Activated T-cell treated with anti-CD3 and anti-CD28 coated beads for 24 hours (primary cell): ENCODE measurements around the gene KCNJ6.
"Not testable (repeated sequence)": the region's sequence is repeated elsewhere in the genome, so short reads cannot be mapped to it uniquely, and the experiment has no call there.

Experiments
- DNase-seq: peaks from one replicate; pipeline ENCODE4 v3.0.0-alpha.2; 2020; ENCODE audit warnings: low read depth

Gene KCNJ6

DNA sequence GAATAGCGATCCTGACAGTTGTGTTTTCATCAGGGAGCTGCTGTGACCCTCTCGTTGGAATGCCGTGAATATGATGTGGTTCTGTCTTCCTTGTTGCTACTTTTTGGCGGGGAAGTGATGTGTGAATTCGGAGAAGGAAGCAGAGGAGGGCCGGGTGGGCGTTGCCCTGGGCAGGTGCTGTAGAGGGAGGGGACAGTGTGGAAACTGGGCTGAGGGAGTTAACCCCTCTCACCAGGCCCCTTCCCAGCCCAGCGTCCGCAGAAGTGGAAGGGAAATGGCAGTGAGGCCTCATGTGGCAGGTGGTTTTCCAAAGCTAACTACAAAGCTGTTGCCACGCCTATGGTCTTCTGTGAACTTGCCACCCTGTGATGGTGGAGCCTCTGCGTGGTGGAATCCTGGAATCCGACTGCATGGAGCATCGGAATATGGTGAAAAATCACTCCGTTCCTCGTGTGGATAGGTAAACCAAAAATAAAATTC, 321.7 kb downstream of the KCNJ6 start:
- no peak for DNase-seq

DNA sequence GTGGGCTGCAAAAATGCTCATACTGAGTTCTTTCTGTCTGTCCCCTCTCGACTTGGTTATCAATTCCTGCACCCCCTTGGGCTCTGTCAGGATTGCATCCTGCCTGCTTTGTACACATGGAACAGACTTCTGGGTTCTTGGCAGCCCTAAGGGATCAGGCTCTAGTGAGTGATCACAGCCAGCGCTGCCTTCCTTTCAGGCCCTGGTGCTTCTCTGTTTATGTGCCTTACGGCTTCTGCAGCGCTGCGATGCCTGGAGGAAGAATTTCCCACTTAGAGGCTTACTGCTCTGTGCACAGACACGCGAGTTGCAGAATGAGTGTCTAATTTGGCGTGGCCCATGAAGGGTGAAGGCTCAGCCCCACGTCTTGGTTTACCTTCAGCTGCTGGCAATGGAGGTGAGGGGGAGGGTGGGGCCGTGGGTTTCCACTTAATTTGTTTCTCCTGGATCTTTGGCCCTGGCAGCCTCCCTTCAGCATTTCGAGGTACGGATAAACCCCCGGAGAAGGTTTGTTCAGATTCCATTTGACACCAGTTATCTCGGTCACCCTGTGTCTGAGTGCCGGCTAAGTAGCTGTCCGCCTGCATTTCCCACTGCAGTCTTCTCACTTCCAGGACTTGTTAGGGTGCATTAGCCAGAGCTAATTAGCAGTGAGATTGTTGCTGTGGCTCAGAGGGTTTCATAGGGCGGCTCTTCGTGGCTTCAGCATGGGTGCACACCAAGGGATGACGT, 322.4 kb downstream of the KCNJ6 start:
- DNase-seq, result no peak

DNA sequence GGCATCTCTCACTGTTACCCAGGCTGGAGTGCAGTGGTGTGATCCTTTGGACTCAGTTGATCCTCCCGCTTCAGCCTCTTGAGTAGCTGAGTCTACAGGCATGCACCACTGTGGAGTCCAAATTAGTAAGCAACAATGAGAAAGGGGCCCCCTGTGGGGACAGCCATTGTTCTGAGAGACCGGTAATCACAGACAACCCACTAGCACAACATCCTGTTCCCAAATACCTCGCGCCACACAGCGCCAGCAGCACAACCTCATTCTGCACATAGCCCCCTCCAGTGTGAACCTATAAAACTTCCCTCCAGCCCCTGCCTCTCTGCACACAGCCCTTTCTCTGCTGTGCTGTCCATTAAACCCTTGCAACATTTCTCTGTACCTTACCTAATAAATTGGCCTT, 323.2 kb downstream of the KCNJ6 start:
- DNase-seq, result no peak

DNA sequence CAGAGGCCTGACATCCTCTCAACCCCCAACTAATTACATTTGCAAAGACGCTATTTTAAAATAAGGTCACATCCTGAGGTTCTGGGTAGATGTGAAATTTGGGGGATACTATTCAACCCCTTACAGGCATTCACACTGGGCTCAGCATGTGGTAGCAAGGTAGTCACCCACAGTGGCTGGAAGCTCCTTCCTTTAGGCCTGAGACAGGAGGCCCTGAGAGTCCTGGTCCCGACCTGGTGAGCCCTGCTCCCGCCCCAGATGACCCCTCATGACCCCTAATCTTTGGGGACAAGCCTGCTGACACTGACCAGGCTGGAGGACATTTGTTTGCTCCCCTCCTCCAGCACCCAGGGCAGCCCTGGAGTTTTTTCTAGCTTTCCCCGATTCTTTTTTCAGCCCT, 323.8 kb downstream of the KCNJ6 start:
- DNase-seq, result no peak

DNA sequence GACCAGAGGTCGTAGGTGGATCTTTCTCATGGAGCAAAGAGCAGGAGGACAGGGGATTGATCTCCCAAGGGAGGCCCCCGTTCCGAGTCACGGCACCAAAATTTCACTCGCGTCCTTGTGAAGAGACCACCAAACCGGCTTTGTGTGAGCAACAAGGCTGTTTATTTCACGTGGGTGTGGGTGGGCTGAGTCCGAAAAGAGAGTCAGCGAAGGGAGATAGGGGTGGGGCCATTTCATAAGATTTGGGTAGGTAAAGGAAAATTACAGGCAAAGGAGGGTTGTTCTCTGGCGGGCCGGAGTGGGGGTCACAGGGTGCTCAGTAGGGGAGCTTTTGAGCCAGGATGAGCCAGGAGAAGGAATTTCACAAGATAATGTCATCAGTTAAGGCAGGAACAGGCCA, 324.3 kb downstream of the KCNJ6 start:
- DNase-seq, result not testable (repeated sequence)

DNA sequence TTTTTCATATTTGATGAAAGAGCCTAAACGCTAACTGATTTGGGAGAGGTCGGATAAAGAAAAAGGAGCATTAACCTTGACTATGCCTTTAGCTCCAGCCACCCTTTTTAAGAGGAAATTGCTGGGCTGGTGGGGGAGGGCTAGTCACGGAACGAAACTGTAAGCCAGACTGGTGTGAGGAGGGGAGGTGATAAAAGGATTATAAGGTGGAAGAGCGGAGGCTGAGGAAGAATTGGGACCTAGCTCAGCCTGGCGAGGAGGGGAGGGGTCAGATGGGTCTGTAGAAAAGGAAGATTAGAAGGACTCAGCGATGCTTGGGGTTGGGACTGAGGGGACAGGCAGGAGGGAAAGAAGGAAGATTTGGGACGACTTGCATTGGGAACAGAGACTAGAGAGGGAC, 325.4 kb downstream of the KCNJ6 start:
- DNase-seq, result not testable (repeated sequence)

DNA sequence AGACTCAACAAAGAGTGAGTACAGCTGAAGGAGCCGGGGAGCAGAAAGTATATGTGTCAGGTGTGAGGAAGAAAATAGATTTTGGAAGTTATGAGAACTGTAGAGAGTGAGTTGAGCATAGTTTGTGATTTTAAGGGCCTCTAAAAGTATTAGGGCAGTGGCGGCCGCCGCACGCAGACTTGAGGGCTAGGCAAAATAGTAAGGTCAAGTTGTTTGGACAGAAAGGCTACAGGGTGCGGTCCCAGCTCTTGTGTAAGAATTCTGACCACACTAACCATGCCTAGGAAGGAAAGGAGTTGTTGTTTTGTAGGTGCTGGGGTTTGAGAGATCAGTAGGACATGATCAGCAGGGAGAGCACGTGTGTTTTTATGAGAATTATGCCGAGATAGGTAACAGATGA, 327.6 kb downstream of the KCNJ6 start:
- DNase-seq, result not testable (repeated sequence)

DNA sequence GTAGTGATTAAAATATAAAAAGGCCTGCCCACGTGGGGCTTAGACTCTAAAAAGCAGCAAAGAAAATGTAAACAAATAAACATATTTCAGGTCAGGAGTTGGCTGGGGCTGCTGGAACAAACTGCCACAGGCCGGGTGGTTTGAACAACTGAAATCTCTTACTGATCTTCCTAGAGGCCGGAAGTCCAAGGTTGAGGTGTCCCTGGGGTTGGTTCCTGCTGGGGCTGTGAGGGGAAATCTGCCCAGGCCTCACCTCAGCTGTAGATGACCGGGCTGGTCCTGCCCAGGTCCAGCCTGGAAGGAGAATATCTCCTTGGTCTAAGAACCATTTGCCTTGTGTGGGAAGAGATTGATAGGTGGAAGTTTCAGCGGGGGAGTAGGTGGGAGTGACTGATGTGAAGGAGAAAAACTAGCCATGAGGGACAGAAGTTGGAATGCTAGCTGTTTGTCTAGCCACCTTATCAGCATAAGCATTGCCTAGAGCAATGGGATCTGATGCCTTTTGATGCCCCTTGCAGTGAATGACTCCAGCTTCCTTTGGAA, 328.6 kb downstream of the KCNJ6 start:
- DNase-seq, result no peak

DNA sequence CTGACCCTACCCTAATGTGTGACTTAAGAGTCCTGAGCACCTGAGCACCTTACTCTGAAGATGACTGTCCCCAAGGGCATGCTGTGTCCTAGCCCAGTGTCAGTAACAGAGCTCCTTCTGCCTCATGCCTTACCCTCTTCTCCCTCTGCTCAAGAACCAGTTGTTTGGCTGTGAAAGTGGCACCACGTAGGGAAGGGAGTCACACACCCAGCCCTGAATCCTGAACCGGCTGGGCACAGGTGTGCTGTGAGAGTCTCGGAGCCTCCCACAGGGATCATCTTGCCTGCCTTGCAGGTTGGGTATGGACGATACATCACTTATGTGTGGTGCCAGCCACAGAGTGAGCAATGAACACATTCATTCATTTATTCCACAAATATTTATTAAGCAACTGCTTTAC, 329.1 kb downstream of the KCNJ6 start:
- DNase-seq, result no peak

DNA sequence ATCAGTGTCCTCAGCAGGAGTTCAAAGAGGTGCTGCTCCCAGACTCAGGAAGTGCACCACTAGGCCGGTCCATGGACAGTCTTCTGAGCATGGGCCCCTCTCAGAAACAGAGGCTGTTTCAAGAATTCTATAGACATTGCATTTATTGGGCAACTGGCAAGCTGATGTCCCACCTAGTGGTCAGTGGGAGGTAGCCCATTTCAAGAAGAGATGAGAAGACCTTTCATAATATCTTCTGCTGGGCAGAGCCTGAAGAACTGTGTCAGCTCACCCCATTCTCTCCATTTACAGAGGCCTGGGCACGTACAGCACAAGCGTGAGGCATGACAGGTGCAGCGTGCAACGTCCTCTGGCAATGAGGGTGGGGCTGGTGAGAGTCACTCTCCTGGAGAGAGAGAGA, 333.7 kb downstream of the KCNJ6 start:
- no peak for DNase-seq

DNA sequence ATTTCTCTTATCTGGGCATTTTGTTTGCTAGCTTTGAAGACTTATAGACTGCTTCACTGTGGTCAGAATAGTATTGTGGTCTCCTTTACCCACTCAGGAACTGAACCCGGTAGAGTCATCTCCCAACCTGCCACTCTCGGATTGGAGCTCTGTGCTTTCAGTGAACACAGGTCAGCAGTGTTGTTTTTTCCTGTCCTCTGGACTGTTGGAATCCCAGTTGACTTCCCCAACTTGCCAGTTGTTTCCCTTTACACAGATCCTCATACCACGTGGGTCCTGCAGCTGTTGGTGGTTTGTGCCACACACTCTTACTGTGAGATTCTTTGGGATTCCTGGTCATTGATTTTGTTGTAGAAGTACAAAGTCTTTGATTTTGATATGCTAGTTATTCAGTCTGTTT, 335.6 kb downstream of the KCNJ6 start:
- DNase-seq, result no peak

DNA sequence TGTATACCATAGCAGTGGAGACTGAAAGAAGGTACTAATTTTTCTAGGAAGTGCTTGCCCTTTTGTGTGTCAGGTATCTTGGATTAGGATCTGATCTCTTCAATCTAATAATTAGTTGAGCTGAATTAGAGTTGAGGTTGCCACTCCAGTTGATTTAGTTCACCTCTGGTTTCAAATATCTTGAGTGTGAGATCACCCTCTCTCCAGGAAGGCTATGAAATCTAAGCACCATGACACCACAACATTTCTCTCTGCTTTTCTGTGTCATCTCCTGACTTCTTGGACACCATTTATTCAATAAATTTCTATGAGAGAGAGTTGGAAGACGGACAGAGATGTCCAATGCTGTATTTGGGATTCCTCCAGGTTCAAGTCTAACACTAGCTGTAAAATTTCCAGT, 336.9 kb downstream of the KCNJ6 start:
- DNase-seq, result no peak

DNA sequence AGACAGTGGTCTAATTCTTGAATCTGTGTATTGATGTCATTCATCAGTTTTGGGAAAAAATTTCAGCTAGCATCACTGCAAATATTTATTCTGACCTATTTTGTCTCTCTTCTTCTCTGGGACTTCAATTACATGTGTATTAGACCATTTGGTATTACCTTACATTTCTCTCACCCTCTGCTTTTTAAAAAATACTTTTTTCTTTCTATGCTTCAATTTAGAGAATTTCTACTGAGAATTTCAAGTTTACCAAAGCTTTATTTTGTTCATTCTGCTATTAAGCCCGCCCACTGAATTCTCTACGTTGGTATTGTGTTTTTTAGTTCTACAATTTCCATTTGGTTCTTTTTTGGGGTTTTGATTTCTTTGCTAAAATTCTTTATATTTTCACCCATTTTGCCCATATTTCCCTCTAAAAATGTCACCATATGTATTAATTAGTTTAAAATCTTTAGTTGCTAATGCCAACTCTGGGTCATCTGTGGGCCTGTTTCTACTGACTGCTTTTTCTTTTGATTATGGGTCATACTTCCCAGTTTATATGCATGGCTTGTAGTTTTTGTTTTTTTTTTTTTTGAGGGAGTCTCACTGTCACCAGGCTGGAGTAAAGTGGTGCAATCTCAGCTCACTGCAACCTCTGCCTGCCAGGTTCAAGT, 337.7 kb downstream of the KCNJ6 start:
- no peak for DNase-seq

DNA sequence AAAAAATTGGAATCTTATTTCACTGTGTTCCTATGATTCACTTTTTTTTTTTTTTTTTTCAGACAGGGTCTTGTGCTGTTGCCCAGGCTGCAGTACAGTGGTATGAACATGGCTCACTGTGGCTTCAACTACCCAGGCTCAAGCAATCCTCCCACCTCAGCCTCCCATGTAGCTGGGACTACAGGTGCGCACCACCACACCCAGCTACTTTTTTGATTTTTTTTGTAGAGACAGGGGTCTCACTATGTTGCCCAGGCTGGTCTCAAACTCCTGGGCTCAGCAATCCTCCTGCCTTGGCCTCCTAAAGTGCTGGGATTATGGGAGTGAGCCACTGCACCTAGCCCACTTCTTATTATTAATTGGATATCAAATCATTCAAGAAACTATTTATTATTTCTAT, 339.3 kb downstream of the KCNJ6 start:
- not testable (repeated sequence) for DNase-seq

DNA sequence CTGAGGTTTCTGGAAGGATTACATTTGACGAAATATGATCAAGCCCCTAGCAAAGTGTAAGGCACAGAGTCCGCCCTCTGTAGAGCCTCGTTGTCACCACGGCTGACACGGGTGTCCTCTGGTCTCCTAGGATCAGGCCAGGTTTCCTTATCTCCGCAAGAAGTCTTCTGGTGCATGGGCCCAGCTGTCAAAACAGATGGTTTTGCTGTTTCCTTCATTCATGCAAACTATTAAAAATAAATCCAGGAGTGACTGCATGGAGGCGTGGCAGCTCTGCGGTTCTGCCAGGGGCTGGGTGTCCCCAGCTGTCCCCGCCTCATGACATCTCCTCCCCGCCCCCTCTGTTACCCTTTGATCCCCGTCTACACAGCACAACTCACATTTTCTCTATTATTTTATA, 340.7 kb downstream of the KCNJ6 start:
- DNase-seq, result no peak

DNA sequence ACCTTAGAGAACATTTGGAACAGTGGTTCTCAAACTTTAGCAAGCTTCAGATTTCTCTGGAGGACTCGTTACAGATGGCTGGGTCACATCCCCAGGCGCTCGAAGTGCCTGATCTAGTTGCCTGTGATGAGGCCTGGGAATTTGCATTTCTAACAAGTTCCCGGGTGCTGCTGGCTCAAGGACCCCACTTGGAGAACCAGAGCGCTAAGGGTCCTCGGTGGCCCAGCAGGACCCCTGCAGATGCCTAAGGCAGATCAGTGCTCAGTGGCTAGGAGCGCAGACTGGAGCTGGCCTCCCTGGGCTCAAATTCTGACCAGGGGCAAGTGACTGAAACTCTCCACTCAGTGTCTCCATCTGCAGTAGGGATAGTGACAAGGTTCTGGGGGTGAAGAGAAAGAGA, 341.5 kb downstream of the KCNJ6 start:
- no peak for DNase-seq

DNA sequence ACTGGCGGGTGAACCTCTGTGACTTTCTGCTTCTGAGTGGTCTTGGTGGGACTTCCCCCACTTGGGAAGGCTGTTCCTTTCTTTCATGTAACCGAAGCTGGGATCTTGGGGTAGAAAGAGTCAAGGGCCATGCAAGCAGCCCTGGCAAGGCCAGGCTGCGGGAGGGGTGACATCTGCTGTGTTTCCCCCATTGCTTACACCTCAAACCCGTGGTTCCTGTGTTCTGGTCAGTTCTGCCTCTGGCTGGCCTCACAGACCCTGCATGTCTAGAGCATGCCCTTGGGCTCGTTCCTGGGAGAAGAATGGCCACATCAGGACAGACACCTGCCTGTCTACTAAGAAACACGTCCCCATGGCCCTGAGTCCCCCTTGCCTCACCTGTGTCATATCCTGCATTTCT, 341.9 kb downstream of the KCNJ6 start:
- DNase-seq, result no peak

DNA sequence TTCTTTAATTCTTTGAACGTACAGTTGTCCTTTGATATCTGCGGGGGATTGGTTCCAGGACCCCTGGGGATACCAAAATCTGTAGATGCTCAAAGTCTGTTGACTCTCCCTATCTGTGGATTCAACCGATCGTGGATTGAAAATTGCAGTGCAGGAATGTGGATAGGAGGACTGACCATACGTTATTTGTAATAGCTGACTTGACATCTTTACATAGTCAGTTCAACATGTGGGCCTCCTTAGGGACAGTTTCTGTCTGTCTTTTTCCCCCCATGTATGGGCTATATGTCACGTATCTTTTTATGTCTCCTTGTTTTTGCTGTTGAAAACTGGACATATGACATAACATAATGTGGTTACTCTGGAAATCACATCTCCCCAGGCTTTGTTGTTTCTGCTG, 344.8 kb downstream of the KCNJ6 start:
- no peak for DNase-seq

DNA sequence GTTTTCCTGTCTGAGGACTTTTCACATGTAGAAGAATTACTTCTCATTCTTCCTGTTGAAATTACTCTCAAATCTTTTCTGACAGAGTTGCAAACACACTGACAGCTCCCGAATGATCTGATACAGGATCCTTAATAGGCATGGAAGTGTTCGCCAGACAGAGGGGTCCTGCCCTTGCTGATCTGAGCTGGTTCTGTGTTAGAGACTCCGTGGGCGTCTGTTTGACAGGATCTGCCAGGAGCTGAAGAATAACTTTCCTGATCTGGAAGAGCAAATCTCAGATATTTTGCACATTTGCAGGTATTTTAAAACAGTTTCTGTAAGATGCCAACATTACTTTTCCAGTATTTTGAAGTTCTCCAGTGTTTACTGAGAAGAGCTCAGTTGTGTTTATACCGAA, 347.3 kb downstream of the KCNJ6 start:
- DNase-seq, result no peak

DNA sequence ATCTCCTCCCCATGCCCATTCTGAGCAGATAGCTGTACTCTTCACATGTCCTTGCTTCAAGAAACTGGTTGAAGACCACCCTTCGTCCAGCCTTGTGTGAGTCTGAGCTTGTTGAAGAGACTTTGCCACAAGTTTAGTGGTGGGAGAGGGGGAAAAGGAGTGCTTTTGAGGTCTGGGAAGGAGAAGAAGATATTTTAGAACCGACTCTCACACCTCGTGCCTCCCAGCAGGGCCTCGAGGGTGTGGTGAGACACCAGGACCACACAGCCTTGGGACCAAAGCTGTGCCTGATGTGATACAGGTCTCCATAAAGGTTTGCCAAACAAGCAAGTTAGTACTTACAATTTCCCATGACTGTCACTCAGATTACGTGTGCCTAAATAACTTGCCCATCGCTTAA, 347.8 kb downstream of the KCNJ6 start:
- no peak for DNase-seq

DNA sequence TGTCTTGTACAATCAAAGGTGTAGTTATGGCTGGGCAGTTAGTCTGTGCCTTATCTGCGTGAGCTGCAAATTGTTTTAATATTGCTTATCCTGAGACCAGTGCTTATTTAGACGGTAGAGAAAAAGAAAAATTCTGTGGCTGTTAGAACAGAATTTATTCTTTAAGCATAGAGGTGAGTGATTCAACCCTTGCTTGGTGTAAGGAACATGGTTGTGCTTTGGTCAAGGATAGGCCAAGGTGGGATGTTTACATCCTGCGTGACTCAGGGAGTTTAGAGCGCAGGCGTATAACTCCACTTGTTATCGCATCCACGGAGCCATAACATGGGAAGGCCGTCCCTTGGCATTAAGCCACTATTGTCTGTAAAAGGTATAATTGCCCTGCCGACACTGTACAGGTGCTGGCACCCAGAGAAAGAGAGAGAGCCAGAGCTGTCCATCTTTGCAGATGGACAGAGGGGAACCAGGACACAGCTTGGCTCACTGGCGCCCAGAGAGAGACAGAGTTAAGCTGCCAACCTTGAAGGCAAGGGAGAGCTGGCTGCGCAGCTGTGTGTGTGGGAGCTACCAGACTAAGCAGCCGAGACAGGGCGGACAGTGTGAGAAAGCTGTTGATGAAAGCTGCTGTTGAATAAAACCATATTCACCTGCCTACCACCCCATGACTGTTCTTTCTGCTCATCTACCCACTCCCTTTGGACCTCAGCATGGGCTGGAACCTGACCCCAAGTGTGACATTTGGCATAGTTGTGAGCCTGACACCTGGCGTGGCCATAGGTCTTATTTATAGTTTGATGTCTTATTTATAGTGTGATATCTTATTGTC, 349.3 kb downstream of the KCNJ6 start:
- DNase-seq, result no peak

DNA sequence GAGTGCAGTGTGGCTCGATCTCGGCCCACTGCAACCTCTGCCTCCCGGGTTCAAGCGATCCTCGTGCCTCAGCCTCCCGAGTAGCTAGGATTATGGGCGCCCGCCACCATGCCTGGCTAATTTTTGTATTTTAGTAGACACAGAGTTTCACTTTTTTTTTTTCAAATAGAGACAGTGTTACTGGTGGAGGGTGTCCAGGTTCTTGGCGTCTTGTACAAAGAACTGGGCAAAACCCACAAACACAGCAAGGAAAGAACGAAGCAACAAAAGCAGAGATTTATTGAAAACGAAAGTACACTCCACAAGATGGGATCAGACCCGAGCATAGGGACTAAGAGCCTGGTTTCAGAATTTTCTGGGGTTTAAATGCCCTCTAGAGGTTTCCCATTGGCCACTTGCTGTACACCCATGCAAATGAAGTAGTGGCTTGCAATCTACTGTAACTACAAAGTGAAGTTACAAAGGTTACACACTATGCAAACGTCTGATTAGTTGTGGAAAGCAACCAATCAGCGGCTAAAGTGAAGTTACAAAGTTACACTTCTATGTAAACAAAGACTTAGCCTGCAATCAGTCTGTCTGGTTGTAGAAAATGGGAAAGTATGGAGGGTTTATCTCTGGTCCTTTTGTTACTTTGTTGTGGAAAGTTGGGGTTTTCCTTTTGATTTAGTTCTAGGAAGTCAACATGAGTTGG, 350.6 kb downstream of the KCNJ6 start:
- no peak for DNase-seq
